Upper lobe of left lung (tissue), 4 donors: ENCODE results near the gene SECISBP2.

Experiments used
- CTCF ChIP-seq, 6 experiments: fragments of 450-650 bp in 4 of 6; fragments of 200-600 bp in 2 of 6; sonication (generic) in 2 of 6; IDR thresholded peaks; one replicate each; pipeline ENCODE4 v1.5.1; 2016 to 2019; ENCODE audit warnings: antibody characterized with exemption in 6 of 6
- EP300 ChIP-seq, 4 donors: sonication (generic); formaldehyde crosslinking; IDR thresholded peaks; one replicate each; pipeline ENCODE4 v1.5.1; 2017; ENCODE audit warnings: antibody characterized with exemption in 4 of 4, control low read depth in 2 of 4
- POLR2A ChIP-seq, 4 donors: fragments of 450-650 bp; IDR thresholded peaks; one replicate each; pipeline ENCODE4 v1.5.1; 2016 to 2017; ENCODE audit warnings: antibody characterized with exemption in 4 of 4, mild to moderate bottlenecking in 2 of 4
- POLR2AphosphoS5 ChIP-seq, 2 donors: sonication (generic); formaldehyde crosslinking; IDR thresholded peaks; one replicate each; pipeline ENCODE4 v1.5.1; 2017; ENCODE audit warnings: antibody characterized with exemption in 2 of 2

GRCh38 chr9:89277043-89277442 is 41.3 kb upstream of the SECISBP2 start:
- TF ChIP-seq CTCF (IDR thresholded peaks at IDR 0.05) (no peak), POLR2AphosphoS5 (IDR thresholded peaks at IDR 0.05) (no peak), EP300 (IDR thresholded peaks at IDR 0.05) (no peak), POLR2A (IDR thresholded peaks at IDR 0.05) (no peak)
